Uterus (tissue), 4 donors: ENCODE data around the gene CCDC77. TPM values are rescaled to one million over a fixed set of nuclear protein-coding genes. Genes with fewer than 3 reads are reported as not detected.

Experiments
- DNase-seq, 2 donors: peaks; one replicate each; pipeline ENCODE4 v3.0.0-alpha.2; 2019 to 2020
- H3K27ac ChIP-seq, 2 donors: fragments of 200-600 bp; sonication (generic); 1 replicate in 1 of 2; 2 replicates in 1 of 2; pipeline ENCODE4 v1.5.1; 2016 to 2018
- H3K27me3 ChIP-seq, 2 donors: fragments of 200-600 bp; sonication (generic); one replicate each; pipeline ENCODE4 v1.5.1; 2018 to 2019; ENCODE audit warnings: control low read depth in 1 of 2
- H3K36me3 ChIP-seq, 2 donors: fragments of 200-600 bp; sonication (generic); one replicate each; pipeline ENCODE4 v1.5.1; 2019; ENCODE audit warnings: control low read depth in 1 of 2
- H3K4me1 ChIP-seq, 2 donors: fragments of 200-600 bp; sonication (generic); one replicate each; pipeline ENCODE4 v1.5.1; 2018 to 2019; ENCODE audit warnings: control low read depth in 1 of 2
- H3K4me3 ChIP-seq, 2 donors: fragments of 200-600 bp; sonication (generic); 1 replicate in 1 of 2; 2 replicates in 1 of 2; pipeline ENCODE4 v1.5.1; 2018 to 2019; ENCODE audit warnings: mild to moderate bottlenecking in 1 of 2
- H3K9me3 ChIP-seq, 2 donors: fragments of 200-600 bp; sonication (generic); one replicate each; pipeline ENCODE4 v1.5.1; 2019; ENCODE audit warnings: control low read depth in 1 of 2
- CTCF ChIP-seq, 4 experiments: fragments of 200-600 bp in 2 of 4; fragments of 450-650 bp in 2 of 4; sonication (generic) in 2 of 4; IDR thresholded peaks; one replicate each; pipeline ENCODE4 v1.5.1; 2016 to 2019; ENCODE audit warnings: antibody characterized with exemption in 4 of 4, mild to moderate bottlenecking in 2 of 4, moderate library complexity in 1 of 4
- POLR2A ChIP-seq, 2 donors: fragments of 450-650 bp; IDR thresholded peaks; one replicate each; pipeline ENCODE4 v1.6.1; 2016; ENCODE audit warnings: antibody characterized with exemption in 2 of 2, mild to moderate bottlenecking in 1 of 2, moderate library complexity in 1 of 2
- intact Hi-C: fragments of 100-400 bp; cut with DNase I; formaldehyde crosslinking; loops from one replicate; pipeline ENCODE4 v1.15.1; 2023; ENCODE audit warnings: low total_unique reads
- total RNA-seq, 4 donors: library from RNA; depleted of rRNA in 3 of 4; stranded (reverse); fragments of >200 nt in 3 of 4; gene quantifications; one replicate each; pipeline versions ENCODE4 v1.1.0 to v1.2.4, GENCODE V29; 2014 to 2023
- donor health status: DM: yes; HTN: yes; CAD: no.

The CCDC77 gene
- total RNA-seq, 4 donors from 2014 or later, result 2.9 to 17.5 (median 5.8) TPM

- H3K27ac ChIP-seq, result peak overlapping the region in 1 of 2 donors; percentile 66
- no peaks in the 10 kb centered on the region for H3K36me3 ChIP-seq
- no peak for TF ChIP-seq POLR2A (IDR thresholded peaks at IDR 0.05)
- TF ChIP-seq CTCF (IDR thresholded peaks at IDR 0.05), result no peak
- intact Hi-C loops, result no loop called here
- H3K9me3 ChIP-seq, result no peaks in the 10 kb centered on the region
- DNase-seq, result peak in 1 of 2 donors; percentile 41
- no peak overlapping the region for H3K4me3 ChIP-seq
- no peaks in the 10 kb centered on the region for H3K4me1 ChIP-seq
- no peaks in the 10 kb centered on the region for H3K27me3 ChIP-seq
These were observed 54.4 kb downstream of the CCDC77 start for GRCh38 chr12:455821-456220.

DNA sequence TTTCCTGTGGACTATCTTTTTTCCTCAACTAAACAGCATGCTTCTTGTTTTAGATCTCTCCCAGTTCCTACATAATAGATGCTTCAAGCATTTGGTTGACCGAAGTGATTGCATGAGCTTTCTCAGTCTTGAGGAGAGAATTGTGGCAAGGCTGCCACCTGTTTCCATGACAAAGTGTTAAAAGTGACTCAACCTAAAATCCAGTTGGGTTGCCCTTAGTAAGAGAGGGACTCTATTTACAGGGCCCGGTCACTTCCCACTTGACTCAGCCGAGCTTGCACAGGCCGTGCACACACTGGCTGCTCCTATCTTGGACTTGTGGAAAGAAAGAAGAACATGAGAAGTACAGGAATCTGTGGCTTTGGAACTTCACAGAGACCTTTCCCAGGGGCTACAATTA lies 56.2 kb downstream of the CCDC77 start:
- Histone ChIP-seq H3K9me3 (no peaks in the 10 kb centered on the region), H3K27me3 (no peaks in the 10 kb centered on the region), H3K4me1 (no peaks in the 10 kb centered on the region), H3K27ac (peak overlapping the region in 1 of 2 donors; percentile 66), H3K4me3 (no peak overlapping the region), H3K36me3 (no peaks in the 10 kb centered on the region)
- intact Hi-C loops, result no loop called here
- TF ChIP-seq CTCF (IDR thresholded peaks at IDR 0.05) (no peak), POLR2A (IDR thresholded peaks at IDR 0.05) (no peak)
- DNase-seq, result no peak

DNA sequence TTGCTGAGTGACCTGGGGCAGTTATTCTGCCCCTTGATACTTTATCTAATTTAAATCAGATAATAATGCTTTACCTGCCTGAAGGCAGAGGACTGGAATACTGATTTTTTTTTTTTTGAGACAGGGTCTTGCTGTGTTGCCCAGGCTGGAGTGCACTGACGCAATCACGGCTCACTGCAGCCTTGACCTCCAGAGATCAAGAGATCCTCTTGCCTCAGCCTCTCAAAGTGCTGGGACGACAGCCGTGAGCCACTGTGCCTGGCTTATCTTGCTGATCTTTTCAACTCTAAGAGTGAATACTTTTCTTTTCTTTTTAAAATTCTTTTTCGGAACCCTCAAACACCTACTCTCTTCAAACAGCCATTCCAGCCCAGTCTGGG lies 57.6 kb downstream of the CCDC77 start:
- intact Hi-C loops, result no loop called here

DNA sequence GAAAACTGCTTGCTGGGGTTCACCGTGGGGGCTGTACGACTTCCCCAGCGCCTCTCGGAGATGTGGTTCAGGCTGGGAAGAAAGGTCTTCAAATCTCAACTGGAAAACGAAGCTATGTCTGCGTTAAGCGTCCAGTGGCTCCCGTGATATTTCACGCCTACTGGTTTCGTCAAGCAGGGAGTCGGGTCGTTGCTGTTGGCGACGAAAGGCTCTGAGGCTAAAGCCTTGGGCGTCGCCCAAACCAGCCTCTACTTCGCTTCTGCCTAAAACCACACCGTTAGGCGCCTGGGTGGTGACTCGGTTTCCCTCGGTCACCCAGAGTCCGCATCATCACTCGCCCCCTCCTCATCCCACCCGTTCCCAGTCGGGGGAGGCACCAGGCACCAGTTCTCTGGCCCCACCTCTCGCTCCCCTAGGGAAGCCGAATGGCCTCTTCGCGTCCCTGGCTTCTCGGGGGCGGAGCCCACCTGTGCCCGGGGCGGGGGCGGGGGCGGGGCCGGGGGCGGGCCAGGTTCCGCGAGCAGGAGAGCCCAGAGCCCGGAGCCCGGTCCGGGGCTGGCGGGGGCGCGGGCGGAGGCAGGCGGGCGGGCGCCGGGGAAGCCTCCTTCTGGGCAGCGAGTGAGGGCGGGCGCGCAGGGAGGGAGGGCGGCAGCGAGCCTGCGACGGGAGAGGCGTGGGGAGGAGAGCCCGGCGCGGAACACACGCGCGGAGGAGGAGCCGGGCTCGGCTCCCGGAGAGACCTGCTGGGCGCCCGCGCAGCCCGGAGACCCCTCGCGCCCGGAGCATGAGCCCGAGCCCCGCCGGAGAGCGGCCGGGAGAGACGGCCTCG lies 58.2 kb downstream of the CCDC77 start, which contains the start of gene B4GALNT3:
Gene B4GALNT3, plus strand, starts transcription at position 510 of the 829 bp plus-strand sequence. CDS start 438 bp downstream, outside the sequence.
- Histone ChIP-seq H3K4me3 (peak within 1 kb of the TSS; percentile 39 to 63), H3K27me3 (no peaks in the 10 kb centered on the region), H3K36me3 (no peaks in the 10 kb centered on the region), H3K27ac (peak within 1 kb of the TSS; percentile 45 to 76), H3K4me1 (no peaks in the 10 kb centered on the region), H3K9me3 (no peaks in the 10 kb centered on the region)
- DNase-seq, result peak; percentile 45 to 62
- TF ChIP-seq POLR2A (IDR thresholded peaks at IDR 0.05) (peak in 1 of 2 donors; percentile 54), CTCF (IDR thresholded peaks at IDR 0.05) (no peak)
- intact Hi-C loops, result no loop called here

More for the DNA sequence above, 57.6 kb downstream of the CCDC77 start:
- Histone ChIP-seq H3K4me1 (no peaks in the 10 kb centered on the region), H3K27me3 (no peaks in the 10 kb centered on the region), H3K9me3 (no peaks in the 10 kb centered on the region), H3K4me3 (peak overlapping the region; percentile 39 to 63), H3K36me3 (no peaks in the 10 kb centered on the region), H3K27ac (peak overlapping the region in 1 of 2 donors; percentile 63)
- TF ChIP-seq POLR2A (IDR thresholded peaks at IDR 0.05) (no peak), CTCF (IDR thresholded peaks at IDR 0.05) (no peak)
- DNase-seq, result no peak
